T-helper 2 cell treated with Interferon-gamma antibody and Interleukin-4, amounts not matched to agents 100 ng/mL and 5 ng/mL, for 36 hours (primary cell): ENCODE results near the gene RIMBP3C. TPM values are rescaled to one million over a fixed set of nuclear protein-coding genes. Genes with fewer than 3 reads are reported as not detected.
"Not testable (repeated sequence)": the region's sequence is repeated elsewhere in the genome, so short reads cannot be mapped to it uniquely, and the experiment has no call there.

Experiments
- intact Hi-C: fragments of 100-400 bp; cut with micrococcal nuclease; formaldehyde crosslinking; loops from one replicate; pipeline ENCODE4 v1.15.1; 2023
- total RNA-seq: library from RNA; stranded (reverse); gene quantifications from 2 replicates; pipeline ENCODE4 v1.2.3, GENCODE V29; 2022

The RIMBP3C gene
- total RNA-seq, 1 donor from 2014 or later, result 0.50 TPM

DNA sequence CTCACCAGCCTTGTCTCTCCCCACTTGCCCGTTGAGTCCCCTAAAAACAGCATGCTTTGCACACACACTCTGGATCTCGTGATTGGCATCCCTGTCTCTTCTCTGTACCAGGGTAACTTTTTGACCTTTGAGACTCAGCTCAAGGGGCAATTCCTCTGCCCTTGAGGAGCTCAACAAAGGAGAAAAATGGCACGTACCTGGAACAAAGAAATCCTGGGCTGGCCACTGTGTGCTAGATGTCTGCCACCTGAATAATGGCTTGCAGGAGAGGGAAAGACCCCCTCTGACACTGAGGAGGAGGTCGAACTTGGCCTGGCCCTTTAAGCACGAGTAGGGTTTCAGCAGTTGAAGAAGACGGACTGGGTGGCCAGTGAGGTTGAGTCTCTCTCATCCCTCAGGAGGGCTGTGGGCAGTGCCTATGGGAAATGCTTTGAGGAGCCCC, 22.1 kb upstream of the RIMBP3C start:
- intact Hi-C loops, result no loop called here

DNA sequence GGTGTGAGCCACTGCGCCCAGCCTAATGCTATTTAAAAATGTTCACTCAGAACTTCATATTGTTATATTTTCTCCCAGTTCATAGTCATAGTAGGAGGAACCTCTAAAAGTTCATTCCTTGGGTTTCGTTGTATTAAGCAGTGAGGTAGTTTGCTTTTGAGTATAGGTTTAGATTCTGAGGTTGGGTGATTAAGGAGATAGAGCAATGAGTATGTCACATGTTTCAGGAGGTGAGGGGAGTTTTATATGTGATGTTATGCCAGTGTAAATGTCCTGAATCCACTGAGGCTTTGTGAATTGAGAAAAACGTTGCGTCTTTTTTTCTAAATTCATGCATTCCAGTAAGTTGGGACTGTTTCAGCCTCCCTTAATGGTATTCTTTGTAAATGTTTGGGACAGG, 20.4 kb upstream of the RIMBP3C start:
- intact Hi-C loops, result no loop called here

DNA sequence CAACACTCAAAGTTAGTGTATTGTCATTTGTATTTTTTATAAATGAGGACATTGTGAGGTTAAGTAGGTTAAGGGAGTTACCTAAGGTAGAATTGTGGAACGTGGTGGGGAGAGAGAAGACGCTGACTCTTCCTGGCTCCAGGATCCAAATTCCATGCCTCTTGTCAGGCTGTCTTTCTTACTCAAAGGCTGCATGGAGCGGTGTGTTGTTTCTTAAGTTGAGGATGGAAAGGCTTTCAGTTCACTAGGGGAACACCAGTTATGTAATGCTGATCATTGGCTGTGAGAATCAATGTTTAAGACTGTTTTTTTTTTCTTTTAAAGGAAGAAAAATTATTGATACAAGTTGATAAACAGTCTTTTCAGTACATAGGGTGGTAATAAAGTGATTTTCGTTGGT, 19.1 kb upstream of the RIMBP3C start:
- intact Hi-C loops, result no loop called here

DNA sequence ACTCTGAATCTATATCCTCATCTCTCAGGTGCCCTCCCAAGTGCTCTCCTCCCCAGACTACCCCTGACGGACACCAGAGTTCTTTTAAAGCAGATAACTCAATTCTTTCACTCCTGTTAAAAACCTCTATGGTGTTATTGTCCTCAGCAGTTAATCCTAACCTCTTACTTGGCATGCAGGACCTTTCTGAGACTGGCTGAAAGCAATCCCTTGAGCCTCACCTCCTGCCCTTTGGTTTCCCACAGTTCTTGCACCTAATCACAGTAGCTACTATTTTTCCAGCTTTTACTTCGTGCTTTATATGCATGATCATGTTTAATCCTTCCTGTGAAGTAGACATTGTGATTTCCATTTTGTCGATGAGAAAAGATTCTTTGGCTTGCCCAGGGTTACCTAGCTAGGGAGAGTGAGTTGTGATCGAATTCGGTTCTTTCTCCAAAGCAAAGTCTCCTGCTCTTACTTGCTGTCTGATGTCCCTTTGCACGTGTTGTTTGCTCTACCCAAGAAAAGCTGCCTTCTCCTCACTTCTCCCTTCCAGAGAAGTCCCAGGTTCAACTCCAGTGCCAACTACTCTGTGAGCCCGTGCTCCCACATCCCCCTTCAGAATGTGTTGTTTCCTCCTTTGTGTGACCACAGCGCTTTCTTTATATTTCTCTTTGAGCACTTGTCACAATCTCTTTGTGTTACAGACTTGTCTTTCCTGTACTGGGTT, 18.4 kb upstream of the RIMBP3C start:
- intact Hi-C loops, result loop anchor here (2.0 kb wide), 2 partner anchors 59 to 73 kb away; partner anchors contain the start of gene SDF2L1

DNA sequence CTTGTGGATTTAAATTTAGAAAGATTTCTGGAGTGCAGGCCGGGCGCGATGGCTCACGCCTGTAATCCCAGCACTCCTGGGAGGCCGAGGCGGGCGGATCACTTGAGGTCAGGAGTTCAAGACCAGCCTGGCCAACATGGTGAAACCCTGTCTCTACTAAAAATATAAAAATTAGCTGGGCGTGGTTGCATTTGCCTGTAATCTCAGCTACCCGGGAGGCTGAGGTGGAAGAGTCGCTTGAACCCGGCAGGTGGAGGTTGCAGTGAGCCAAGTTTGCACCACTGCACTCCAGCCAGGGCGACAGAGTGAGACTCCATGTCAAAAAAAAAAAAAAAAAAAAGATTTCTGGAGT, 17.8 kb upstream of the RIMBP3C start:
- intact Hi-C loops, result loop anchor here (2.0 kb wide), 2 partner anchors 60 to 74 kb away; partner anchors contain the start of gene SDF2L1

DNA sequence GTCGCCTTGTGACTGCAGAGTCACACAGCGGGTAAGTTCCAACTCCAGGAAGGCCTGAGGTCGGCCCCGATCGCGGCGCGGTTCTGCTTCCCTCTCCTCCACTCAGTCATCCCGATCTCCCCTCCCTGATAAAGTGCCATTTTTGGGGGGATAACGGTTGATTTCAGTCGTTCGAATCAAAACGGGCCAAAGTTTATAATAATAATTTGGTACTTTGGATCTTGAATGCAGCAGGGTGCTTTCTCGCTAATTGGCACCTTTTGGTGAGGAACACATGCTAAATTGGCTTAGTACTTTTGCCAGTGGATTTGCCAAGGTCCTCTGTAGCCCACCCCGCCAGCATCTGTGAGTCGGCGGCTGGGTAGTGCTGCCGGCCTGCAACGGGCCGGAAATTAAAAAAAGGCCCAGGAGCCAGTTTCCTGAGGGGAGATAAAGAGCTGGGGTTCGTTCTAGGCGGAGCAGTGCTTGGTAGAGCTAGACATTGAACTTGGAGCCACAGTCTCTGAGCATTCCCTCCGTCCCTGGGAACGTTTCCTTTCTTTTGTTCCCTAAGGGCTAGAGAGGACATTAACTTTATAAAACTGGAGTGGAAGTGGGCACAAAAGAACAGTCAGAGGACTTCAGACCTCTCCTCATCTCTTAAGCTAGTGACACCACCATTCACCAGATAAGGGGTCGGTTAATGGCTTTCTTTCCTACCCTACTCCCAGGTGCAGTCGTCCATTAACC, 17.2 kb upstream of the RIMBP3C start:
- intact Hi-C loops, result loop anchor here (2.0 kb wide), 2 partner anchors 60 to 74 kb away; partner anchors contain the start of gene SDF2L1

DNA sequence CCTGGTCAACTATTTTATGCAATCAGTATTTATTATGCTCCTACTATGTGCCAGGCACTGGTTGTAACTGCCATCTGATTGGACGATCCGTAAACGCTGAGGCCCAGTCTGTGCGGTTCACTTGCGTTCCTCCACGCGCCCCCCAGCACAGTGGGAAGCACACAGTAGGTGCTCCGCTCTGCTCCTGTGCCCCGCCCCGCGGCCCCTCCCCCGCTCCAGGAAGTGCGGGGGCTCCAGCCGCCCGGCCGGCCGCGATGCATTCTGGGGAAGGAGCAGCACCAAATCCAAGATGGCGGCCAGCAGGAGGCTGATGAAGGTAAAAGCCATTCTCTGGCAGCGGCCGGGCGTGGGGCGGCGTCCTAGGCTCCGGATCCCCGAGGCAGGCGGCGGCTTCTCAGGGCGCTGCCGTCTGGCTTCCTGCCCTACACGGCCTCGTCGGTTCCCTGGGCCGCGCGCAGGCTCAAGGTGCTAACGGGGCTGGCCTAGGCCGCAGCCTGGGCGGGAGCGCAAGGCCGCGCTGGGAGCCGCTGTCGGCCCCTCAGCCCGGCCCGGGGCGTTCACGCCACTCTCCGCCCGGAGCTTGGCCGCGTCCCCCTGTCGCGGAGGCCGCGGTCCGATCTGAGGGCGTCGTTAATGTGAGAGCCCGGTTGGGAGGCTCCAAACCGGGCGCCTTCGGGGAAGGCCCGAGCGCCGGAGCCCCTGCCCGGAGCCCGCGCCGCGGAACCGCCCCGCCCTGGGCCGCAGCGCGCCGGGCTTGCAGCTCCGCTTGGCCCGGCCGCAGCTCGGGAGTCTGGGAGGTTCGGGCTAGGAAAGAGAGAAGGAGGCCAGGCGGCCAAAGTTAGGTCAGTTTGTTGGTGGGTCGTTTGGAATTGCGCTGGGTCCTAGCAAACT, 16.4 kb upstream of the RIMBP3C start, which contains the start of gene UBE2L3:
Gene UBE2L3 (plus strand): TSS at position 259 of the 891 bp plus-strand sequence. CDS start 31 bp downstream, at position 290.
- intact Hi-C loops, result loop anchor here (2.0 kb wide), 2 partner anchors 61 to 75 kb away; partner anchors contain the start of gene SDF2L1

DNA sequence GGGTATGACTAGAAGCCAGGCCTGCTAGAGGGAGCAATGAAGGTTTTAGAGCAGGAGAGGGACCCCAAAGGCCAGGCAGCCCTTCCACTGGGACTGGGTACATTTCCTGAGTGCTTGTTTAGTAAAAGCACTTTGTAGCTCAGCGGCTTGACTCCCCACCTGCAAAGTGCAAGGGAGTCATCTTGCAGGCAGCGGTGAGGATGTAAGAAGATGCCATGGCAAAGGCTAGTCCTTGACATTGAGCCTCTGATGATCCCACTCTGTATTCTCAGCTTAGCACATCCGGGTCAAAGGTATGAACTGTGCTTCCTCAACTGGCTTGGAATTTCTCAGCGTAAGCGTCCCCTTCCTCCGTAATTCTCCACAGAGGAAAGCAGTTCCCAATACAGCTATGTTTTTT, 13.2 kb upstream of the RIMBP3C start:
- intact Hi-C loops, result no loop called here

GRCh38 chr22:21563912-21564311, 12.7 kb upstream of the RIMBP3C start:
- intact Hi-C loops, result no loop called here

GRCh38 chr22:21560657-21561056, 9.4 kb upstream of the RIMBP3C start:
- intact Hi-C loops, result not testable (repeated sequence)

DNA sequence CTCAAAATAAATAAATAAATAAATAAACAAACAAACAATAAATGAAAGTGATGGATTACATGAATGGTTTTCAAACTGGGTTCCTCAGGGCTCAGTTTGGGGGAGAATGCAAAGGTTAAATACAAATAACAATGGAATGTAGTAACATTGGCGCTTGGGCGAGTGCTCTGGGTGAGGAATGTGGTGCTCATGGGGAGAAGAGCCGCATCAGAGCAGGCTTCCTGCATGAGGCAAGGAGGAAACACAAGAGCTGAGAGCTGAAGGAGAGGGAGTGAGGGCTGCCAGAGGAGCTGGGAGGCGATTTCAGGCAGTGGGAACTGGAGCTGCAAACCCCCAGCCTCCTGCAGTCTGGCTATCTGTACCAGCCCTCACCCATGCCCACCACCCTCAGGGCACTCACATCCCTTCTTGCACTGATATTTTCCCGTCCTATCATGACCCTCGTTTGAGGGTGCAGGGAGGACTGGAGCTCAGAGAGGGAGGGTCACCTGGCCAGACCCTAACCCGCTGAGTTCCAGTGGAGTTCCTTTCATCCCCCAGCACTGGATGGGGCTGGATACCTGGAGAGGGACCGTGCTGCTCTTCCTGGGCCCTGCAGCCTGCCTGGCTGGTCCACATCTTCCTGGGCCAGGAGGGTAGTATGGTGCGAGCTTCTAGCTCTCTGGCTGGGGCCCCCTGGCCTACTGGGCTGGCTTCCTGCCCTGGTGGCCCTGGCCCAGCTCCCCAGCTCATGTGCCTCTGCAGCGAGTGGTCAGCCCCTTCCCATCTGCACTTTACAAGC, 8.3 kb upstream of the RIMBP3C start:
- intact Hi-C loops, result not testable (repeated sequence)

GRCh38 chr22:21550678-21551047, 598 bp downstream of the RIMBP3C start:
- intact Hi-C loops, result not testable (repeated sequence)

DNA sequence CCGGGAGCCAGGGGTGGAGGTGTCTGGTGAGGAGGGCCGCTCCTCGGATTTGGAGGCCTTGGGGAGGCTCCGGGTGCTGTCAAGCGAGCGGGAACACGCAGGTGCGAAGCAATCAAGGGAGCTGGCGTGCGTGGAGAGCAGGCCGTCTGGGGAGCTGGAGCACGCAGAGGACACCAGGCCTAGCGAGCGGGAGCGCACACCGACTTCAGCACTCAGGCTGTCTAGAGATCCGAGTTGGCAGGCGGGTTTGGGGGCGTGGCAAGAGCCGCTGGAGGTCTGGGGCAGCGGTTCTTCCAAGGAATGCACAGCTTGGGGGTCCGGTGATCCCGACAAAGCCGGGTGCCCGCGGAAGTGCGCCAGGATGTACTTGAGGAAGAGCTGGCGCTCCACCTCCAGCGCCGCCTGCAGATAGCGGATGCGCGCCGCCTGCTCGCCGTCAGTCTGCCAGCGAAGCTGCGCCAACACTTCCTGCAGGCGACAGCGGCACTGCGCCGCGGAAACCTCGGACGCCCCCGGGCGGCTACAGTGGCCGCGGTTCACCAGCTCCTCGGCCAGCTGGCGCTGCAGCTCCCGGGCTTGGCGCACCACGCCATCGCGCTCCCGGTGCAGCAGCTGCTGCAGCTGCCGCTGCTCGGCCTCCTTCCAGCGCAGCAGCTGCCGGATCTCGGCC, 1.1 kb downstream of the RIMBP3C start:
- intact Hi-C loops, result not testable (repeated sequence)

GRCh38 chr22:21549558-21549957, 1.7 kb downstream of the RIMBP3C start:
- intact Hi-C loops, result not testable (repeated sequence)

DNA sequence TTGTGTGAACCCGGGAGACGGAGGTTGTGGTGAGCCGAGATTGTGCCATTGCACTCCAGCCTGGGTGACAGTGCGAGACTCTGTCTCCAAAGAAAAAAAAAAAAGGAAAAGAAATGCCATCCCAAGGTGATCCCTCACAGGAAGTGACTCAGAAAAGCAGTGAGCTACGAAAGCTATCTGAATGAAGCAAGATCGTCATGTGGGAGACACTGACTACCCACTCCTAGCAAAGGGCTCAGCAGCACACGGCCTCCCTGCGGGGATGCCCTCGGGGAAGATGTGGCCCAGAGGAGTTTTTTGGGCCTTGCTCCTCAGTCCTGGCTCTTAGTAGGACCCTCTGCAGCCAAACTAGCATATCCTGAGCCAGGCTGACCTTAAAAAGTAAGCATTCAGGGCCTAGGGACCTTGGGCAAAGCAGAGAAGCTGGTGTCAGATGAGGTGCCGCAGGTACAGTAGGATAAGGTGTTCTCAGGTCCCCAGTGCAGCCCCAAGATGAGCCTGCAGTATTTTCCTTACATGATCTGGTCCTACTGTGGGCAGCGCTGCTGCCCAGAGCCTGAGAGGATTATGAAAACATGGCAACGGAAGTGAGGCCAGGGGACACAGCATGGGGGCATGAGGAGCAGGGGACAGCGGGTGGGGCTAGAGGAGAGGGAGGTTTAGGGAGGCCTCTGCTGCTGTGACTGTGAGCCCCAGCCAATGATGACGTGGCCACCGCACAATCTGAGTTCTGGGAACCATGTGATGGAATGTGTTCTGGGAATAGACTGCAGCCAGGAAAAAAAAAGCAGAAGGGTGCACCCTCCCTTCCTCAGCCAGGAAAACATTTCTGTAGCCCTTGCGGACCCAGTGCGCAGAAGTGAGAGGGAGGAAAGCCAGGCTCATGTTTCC, 6.6 kb downstream of the RIMBP3C start:
- intact Hi-C loops, result not testable (repeated sequence)

DNA sequence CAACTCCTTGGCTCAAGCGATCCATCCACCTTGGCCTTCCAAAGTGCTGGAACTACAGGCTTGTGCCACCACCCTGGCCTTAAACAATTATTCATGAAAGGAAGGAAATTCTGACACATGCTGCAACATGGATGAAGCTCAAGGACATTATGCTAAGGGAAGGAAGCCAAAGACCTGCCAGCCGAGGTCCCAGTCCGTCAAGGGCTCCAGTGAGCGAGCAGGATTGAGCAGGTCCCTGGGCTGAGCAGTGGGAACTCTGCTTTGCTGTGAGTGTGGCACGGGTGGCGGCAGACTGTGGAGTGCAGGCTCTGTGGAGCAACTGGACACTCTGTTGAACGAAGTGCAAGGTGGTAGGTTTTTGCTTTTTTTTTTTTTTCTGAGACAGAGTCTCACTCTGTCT, 11.4 kb downstream of the RIMBP3C start:
- intact Hi-C loops, result not testable (repeated sequence)

DNA sequence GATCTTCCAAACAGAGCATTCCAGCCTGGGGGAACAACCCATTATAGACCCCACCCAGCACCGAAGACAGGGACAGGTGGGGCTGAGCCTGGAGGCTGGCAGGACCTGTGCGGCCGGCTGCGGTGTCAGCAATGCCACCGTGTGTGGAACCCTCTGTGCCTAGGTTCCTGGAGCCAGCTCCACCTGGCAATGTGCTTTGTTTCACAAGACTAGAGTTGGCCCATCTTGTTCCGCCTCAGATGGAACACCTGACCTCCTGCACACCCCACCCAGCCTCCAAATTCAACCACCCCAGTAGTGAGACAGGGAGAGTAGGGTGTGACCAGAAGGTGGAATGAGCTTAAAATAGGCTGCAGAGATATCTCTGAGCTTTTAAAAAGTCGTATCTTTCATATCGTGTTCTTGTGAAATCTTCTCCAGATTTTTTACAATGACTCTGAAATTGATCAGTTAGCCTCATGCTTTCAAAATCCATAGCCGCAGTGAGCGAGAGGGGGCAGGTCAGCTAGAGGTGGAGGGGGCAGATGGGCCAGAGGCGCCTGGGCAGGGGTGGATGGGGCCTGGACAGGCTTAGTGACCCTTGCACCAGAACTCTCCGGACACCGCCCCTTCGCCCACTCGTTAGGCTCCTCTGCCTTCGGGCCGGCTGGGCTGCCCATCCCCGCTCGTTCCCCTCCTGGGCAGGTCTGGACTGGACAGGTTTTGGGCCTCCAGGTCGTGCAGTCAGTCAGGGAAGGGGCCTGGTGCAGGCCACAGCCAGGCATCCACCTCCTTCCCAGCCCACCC, 18.2 kb downstream of the RIMBP3C start:
- intact Hi-C loops, result not testable (repeated sequence)

GRCh38 chr22:21531525-21531924, 19.7 kb downstream of the RIMBP3C start:
- intact Hi-C loops, result not testable (repeated sequence)
